Ovary (tissue), 3 donors: ENCODE results near the gene ZNF519.

Experiments
- POLR2A ChIP-seq: fragments of 450-650 bp; IDR thresholded peaks from one replicate; pipeline ENCODE4 v1.6.1; 2017; ENCODE audit warnings: antibody characterized with exemption, mild to moderate bottlenecking, moderate library complexity
- TF ChIP-seq, protein P1 (sequence below), 3 donors: fragments of 450-650 bp in 2 of 3; fragments of 200-600 bp in 1 of 3; IDR thresholded peaks; one replicate each; pipeline versions ENCODE4 v1.5.1 to v1.8.0; 2016 to 2022; ENCODE audit warnings: antibody characterized with exemption in 3 of 3, mild to moderate bottlenecking in 1 of 3
- donor health status: DM: no; HTN: no; CAD: no.

GRCh38 chr18:14074187-14074586, 58.0 kb downstream of the ZNF519 start:
- TF ChIP-seq POLR2A = no peak
- TF ChIP-seq, protein P1, sequence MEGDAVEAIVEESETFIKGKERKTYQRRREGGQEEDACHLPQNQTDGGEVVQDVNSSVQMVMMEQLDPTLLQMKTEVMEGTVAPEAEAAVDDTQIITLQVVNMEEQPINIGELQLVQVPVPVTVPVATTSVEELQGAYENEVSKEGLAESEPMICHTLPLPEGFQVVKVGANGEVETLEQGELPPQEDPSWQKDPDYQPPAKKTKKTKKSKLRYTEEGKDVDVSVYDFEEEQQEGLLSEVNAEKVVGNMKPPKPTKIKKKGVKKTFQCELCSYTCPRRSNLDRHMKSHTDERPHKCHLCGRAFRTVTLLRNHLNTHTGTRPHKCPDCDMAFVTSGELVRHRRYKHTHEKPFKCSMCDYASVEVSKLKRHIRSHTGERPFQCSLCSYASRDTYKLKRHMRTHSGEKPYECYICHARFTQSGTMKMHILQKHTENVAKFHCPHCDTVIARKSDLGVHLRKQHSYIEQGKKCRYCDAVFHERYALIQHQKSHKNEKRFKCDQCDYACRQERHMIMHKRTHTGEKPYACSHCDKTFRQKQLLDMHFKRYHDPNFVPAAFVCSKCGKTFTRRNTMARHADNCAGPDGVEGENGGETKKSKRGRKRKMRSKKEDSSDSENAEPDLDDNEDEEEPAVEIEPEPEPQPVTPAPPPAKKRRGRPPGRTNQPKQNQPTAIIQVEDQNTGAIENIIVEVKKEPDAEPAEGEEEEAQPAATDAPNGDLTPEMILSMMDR (IDR thresholded peaks at IDR 0.05) = no peak
